OCI-LY1 (cell line): Measurements from ENCODE around the gene LPIN1.

Experiments used
- H2AFZ ChIP-seq: fragments of 200-600 bp; sonication (generic), shearing (Covaris generic); 2 replicates; pipeline ENCODE4 v1.6.0; 2014; ENCODE audit warnings: antibody characterized with exemption, mild to moderate bottlenecking, low read length
- H3F3A ChIP-seq: fragments of 200-600 bp; sonication (generic), shearing (Covaris generic); 2 replicates; pipeline ENCODE4 v1.6.0; 2014; ENCODE audit warnings: mild to moderate bottlenecking, antibody characterized with exemption, low read length, moderate library complexity; ENCODE audit not compliant: insufficient read depth
- H3K27ac ChIP-seq: fragments of 200-600 bp; sonication (generic); 2 replicates; pipeline ENCODE4 v1.5.1; 2014; ENCODE audit warnings: low read length, mixed run types, mild to moderate bottlenecking, low read depth; ENCODE audit not compliant: poor library complexity, severe bottlenecking
- H3K27me3 ChIP-seq: fragments of 200-600 bp; sonication (generic); 2 replicates; pipeline ENCODE4 v1.6.0; 2014; ENCODE audit warnings: antibody characterized with exemption, mild to moderate bottlenecking, low read length, moderate library complexity; ENCODE audit not compliant: insufficient read depth
- H3K36me3 ChIP-seq: fragments of 200-600 bp; sonication (generic); 2 replicates; pipeline ENCODE4 v1.6.1; 2014; ENCODE audit warnings: mild to moderate bottlenecking, antibody characterized with exemption, low read length, moderate library complexity, mixed read lengths; ENCODE audit not compliant: insufficient read depth
- H3K4me1 ChIP-seq: fragments of 200-600 bp; sonication (generic); 2 replicates; pipeline ENCODE4 v1.5.1; 2014; ENCODE audit warnings: mild to moderate bottlenecking, low read length, moderate library complexity; ENCODE audit not compliant: insufficient read depth, severe bottlenecking
- H3K4me2 ChIP-seq: fragments of 200-600 bp; sonication (generic), shearing (Covaris generic); 2 replicates; pipeline ENCODE4 v1.6.1; 2014; ENCODE audit warnings: low read length
- H3K4me3 ChIP-seq: fragments of 200-600 bp; sonication (generic); 2 replicates; pipeline ENCODE4 v1.5.1; 2014; ENCODE audit warnings: low read length, low read depth, mild to moderate bottlenecking, mixed read lengths; ENCODE audit not compliant: poor library complexity, severe bottlenecking
- H3K79me2 ChIP-seq: fragments of 200-600 bp; shearing (Covaris generic); 2 replicates; pipeline ENCODE4 v1.6.1; 2016; ENCODE audit warnings: mixed run types, low read length, mixed read lengths; ENCODE audit not compliant: insufficient read depth
- H3K9ac ChIP-seq: fragments of 200-600 bp; sonication (generic), shearing (Covaris generic); 2 replicates; pipeline ENCODE4 v1.6.1; 2014; ENCODE audit warnings: mild to moderate bottlenecking, low read length, mixed read lengths
- H3K9me2 ChIP-seq: fragments of 200-600 bp; sonication (generic), shearing (Covaris generic); 2 replicates; pipeline ENCODE4 v1.6.1; 2014; ENCODE audit warnings: low read depth, mild to moderate bottlenecking, low read length, mixed read lengths
- H3K9me3 ChIP-seq: fragments of 200-600 bp; shearing (Covaris generic); 2 replicates; pipeline ENCODE4 v1.6.1; 2014; ENCODE audit warnings: low read length, mixed read lengths
- H4K20me1 ChIP-seq: fragments of 200-600 bp; sonication (generic), shearing (Covaris generic); 2 replicates; pipeline ENCODE4 v1.6.0; 2016; ENCODE audit warnings: mild to moderate bottlenecking, low read length; ENCODE audit not compliant: insufficient read depth
- EZH2 ChIP-seq: fragments of 200-600 bp; sonication (generic), shearing (Covaris generic); IDR thresholded peaks from 2 replicates; pipeline ENCODE4 v1.8.0; 2017; ENCODE audit warnings: borderline replicate concordance, mixed run types, mild to moderate bottlenecking, antibody characterized with exemption, low read length, moderate library complexity, mixed read lengths
- TF ChIP-seq, protein P1 (sequence below): fragments of 200-600 bp; sonication (generic), shearing (Covaris generic); IDR thresholded peaks from 2 replicates; pipeline ENCODE4 v1.5.1; 2017; ENCODE audit warnings: mild to moderate bottlenecking, antibody characterized with exemption, low read length, moderate library complexity, mixed read lengths

Gene LPIN1

GRCh38 chr2:11835403-11835802 is 89.0 kb downstream of the LPIN1 start:
- Histone ChIP-seq H3K36me3 (peaks cover 50% of the 10 kb centered on the region), H3K27ac (peak overlapping the region; percentile 99), H3K4me2 (peak overlapping the region; percentile 95), H3K9me2 (no peaks in the 10 kb centered on the region), H4K20me1 (no peaks in the 10 kb centered on the region), H2AFZ (no peak overlapping the region), H3F3A (peaks cover 7% of the 10 kb centered on the region; the same call in 1 of the 2 replicates), H3K79me2 (peaks cover 47% of the 10 kb centered on the region), H3K4me3 (peak overlapping the region; percentile 73), H3K9me3 (no peaks in the 10 kb centered on the region), H3K9ac (peak overlapping the region; percentile 96; the same call in 1 of the 2 replicates), H3K4me1 (peaks cover 92% of the 10 kb centered on the region), H3K27me3 (no peaks in the 10 kb centered on the region)
- TF ChIP-seq, protein P1, sequence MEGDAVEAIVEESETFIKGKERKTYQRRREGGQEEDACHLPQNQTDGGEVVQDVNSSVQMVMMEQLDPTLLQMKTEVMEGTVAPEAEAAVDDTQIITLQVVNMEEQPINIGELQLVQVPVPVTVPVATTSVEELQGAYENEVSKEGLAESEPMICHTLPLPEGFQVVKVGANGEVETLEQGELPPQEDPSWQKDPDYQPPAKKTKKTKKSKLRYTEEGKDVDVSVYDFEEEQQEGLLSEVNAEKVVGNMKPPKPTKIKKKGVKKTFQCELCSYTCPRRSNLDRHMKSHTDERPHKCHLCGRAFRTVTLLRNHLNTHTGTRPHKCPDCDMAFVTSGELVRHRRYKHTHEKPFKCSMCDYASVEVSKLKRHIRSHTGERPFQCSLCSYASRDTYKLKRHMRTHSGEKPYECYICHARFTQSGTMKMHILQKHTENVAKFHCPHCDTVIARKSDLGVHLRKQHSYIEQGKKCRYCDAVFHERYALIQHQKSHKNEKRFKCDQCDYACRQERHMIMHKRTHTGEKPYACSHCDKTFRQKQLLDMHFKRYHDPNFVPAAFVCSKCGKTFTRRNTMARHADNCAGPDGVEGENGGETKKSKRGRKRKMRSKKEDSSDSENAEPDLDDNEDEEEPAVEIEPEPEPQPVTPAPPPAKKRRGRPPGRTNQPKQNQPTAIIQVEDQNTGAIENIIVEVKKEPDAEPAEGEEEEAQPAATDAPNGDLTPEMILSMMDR, result no peak
- TF ChIP-seq EZH2, result no peak

- H3K27me3 ChIP-seq, result no peaks in the 10 kb centered on the region
- peak overlapping the region; percentile 96 for H3K9ac ChIP-seq
- peaks cover 61% of the 10 kb centered on the region for H3K79me2 ChIP-seq
- H3K4me2 ChIP-seq, result peak overlapping the region; percentile 95
- H3K9me2 ChIP-seq, result no peaks in the 10 kb centered on the region
- H3K4me1 ChIP-seq, result peaks cover 79% of the 10 kb centered on the region
- TF ChIP-seq, protein P1, result no peak
- TF ChIP-seq EZH2, result no peak
- H3K27ac ChIP-seq, result peak overlapping the region; percentile 99
- H3K9me3 ChIP-seq, result no peaks in the 10 kb centered on the region
- H3F3A ChIP-seq, result peaks cover 7% of the 10 kb centered on the region
- H3K4me3 ChIP-seq, result peak overlapping the region; percentile 73
- H3K36me3 ChIP-seq, result peaks cover 64% of the 10 kb centered on the region
- no peaks in the 10 kb centered on the region for H4K20me1 ChIP-seq
- H2AFZ ChIP-seq, result no peak overlapping the region
Observed at GRCh38 chr2:11836647-11837219, 90.3 kb downstream of the LPIN1 start.

DNA sequence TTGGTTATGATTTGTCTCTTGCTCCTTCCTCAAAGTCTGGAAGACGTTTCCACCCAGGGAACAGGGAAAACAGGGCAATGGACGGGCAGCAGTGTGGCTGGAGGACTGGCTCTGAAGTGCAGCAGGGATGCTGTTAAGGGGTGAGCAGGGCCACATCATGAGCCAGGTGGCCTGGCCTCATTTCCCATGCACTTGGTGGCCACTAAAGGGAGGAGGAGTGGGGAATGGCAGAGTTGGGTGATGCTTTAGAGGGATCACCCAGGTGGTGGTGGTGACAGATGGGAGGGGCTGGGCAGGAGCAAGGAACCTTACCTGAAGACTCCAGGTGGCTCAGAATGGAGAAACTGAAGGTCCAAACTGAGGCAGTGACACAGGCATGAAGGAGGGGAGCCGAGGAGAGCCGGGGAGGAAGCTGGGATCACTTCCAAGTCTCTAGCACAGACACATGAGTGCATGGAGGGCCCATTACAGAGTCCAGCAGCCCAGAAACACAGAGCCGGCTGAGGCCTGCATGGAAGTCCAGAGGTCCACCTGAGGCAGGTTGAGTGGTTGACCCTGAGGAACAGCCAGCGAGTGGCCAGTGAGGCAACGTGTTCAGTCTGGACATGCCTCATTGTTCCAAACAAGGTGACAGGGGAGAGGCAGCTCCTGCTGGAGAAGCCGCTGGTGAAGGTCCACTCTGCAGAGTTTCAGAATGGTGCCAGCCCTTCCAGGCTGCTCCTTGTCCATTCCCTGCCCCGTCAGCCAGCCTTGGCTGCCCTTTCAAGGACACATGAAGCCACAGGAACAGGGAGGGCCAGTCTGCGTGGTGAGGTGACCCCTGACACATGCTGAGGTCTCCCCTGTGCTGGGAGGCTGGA is 91.7 kb downstream of the LPIN1 start:
- Histone ChIP-seq H3K9me3 (no peaks in the 10 kb centered on the region), H3K79me2 (peaks cover 71% of the 10 kb centered on the region), H4K20me1 (no peaks in the 10 kb centered on the region), H3K4me2 (peak overlapping the region; percentile 95; the same call in 1 of the 2 replicates), H3K9me2 (no peaks in the 10 kb centered on the region), H3K27me3 (no peaks in the 10 kb centered on the region), H3K4me3 (peak overlapping the region; percentile 73), H3K27ac (no peak overlapping the region), H3K4me1 (peaks cover 65% of the 10 kb centered on the region), H2AFZ (no peak overlapping the region), H3K36me3 (peaks cover 77% of the 10 kb centered on the region), H3F3A (peaks cover 7% of the 10 kb centered on the region), H3K9ac (no peak overlapping the region; the same call in 1 of the 2 replicates)
- no peak for TF ChIP-seq EZH2
- TF ChIP-seq, protein P1, result no peak
